Measurements from ENCODE around the gene CMTM1.
"Not testable (repeated sequence)": the region's sequence is repeated elsewhere in the genome, so short reads cannot be mapped to it uniquely, and the experiment has no call there.

Gene CMTM1

DNA sequence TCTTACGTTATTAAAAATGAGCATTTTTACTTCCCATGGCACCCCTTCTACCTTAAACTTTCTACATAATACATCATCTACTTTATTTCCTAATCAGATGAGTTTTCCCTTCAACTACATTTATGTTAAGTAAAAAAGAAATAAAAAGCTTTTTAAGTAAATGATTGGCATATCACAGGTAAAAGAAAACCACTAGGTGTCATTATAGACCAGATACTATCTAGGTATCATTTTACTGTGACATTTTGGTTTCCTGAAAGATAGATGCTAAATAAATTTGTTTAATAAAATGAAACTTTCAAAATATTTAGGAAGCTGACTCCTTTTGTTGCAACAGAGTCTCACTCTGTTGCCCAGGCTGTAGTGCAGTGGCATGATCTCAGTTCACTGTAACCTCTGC, 3.8 kb upstream of the CMTM1 start:
- Histone ChIP-seq H3K4me1 (ENCODE audit: control insufficient read depth in 1 of 2, insufficient read depth in 2 of 2, low read length in 2 of 2) (no peaks in the 10 kb centered on the region), H3K4me3 (ENCODE audit: low read depth in 1 of 2, low read length in 2 of 2) (no peak overlapping the region), H3K9me3 (ENCODE audit: control insufficient read depth in 1 of 2, low read length in 2 of 2) (no peaks in the 10 kb centered on the region), H3K36me3 (ENCODE audit: control insufficient read depth in 1 of 2, insufficient read depth in 2 of 2, low read length in 2 of 2) (peaks cover 11 to 44% of the 10 kb centered on the region in 2 donors), H3K9ac (ENCODE audit: low read depth in 1 of 2, low read length in 2 of 2) (no peak overlapping the region), H3K27ac (ENCODE audit: low read depth, low read length) (no peak overlapping the region), H3K27me3 (ENCODE audit: control insufficient read depth in 1 of 2, insufficient read depth in 2 of 2, low read length in 2 of 2) (no peaks in the 10 kb centered on the region)

DNA sequence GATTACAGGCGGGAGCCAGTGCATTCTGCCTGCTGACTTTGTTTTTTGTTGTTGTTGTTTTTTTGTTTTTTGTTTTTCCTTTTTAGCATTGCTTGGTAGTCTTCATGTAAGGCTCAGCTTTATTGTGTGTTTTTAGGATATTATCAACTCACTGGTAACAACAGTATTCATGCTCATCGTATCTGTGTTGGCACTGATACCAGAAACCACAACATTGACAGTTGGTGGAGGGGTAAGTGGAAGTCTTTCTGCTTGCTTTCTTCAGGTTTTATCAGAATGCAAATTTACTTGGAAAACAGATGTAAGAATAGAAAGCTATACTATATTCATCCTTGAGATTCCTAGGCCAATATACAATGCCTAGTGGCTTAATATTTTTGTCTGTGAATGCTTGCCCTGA, 3.3 kb upstream of the CMTM1 start:
- no peak overlapping the region for H3K9ac ChIP-seq (ENCODE audit: low read depth in 1 of 2, low read length in 2 of 2)
- H3K4me1 ChIP-seq (ENCODE audit: control insufficient read depth in 1 of 2, insufficient read depth in 2 of 2, low read length in 2 of 2) = no peaks in the 10 kb centered on the region
- no peaks in the 10 kb centered on the region for H3K27me3 ChIP-seq (ENCODE audit: control insufficient read depth in 1 of 2, insufficient read depth in 2 of 2, low read length in 2 of 2)
- no peak overlapping the region for H3K4me3 ChIP-seq (ENCODE audit: low read depth in 1 of 2, low read length in 2 of 2)
- peaks cover 7 to 44% of the 10 kb centered on the region in 2 donors for H3K36me3 ChIP-seq (ENCODE audit: control insufficient read depth in 1 of 2, insufficient read depth in 2 of 2, low read length in 2 of 2)
- no peaks in the 10 kb centered on the region for H3K9me3 ChIP-seq (ENCODE audit: control insufficient read depth in 1 of 2, low read length in 2 of 2)
- no peak overlapping the region for H3K27ac ChIP-seq (ENCODE audit: low read depth, low read length)

DNA sequence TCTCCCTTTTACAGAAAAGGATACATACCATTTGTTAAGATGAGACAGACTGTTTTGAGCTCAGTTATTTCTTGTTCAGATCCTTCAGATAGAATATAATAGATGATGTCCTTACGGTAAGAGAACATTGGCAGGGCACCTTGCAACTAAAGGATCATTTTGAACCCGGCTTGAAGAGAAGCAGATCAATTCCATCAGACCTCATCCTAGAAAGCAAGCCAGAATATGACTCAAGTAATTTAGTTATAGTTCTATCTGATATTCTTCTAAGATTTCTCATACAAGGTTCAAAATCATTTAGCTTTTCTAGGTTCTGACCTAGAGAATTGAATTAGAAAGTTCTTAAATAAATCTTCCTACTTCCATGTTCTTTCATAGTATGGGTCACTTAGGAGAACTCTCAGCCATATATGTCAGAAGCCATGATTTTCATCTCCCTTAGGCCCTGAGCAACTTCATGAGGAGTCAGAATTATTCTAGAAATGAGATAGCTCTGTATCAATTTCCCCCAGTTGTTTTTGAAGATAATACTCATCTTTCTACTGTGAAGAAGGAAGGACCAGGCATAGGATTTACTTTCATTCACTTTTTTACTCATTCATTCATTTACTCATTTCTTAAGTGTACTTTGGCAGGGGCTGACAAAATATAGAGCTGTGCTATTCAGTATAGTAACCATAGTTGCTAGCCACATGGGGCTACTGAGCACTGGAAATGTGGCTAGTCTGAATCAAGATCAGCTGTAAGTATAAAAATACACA, 2.5 kb upstream of the CMTM1 start:
- peaks cover 3 to 38% of the 10 kb centered on the region in 2 donors for H3K36me3 ChIP-seq (ENCODE audit: control insufficient read depth in 1 of 2, insufficient read depth in 2 of 2, low read length in 2 of 2)
- no peaks in the 10 kb centered on the region for H3K4me1 ChIP-seq (ENCODE audit: control insufficient read depth in 1 of 2, insufficient read depth in 2 of 2, low read length in 2 of 2)
- no peak overlapping the region for H3K27ac ChIP-seq (ENCODE audit: low read depth, low read length)
- H3K9me3 ChIP-seq (ENCODE audit: control insufficient read depth in 1 of 2, low read length in 2 of 2) = no peaks in the 10 kb centered on the region
- no peaks in the 10 kb centered on the region for H3K27me3 ChIP-seq (ENCODE audit: control insufficient read depth in 1 of 2, insufficient read depth in 2 of 2, low read length in 2 of 2)
- no peak overlapping the region for H3K4me3 ChIP-seq (ENCODE audit: low read depth in 1 of 2, low read length in 2 of 2)
- H3K9ac ChIP-seq (ENCODE audit: low read depth in 1 of 2, low read length in 2 of 2) = no peak overlapping the region

DNA sequence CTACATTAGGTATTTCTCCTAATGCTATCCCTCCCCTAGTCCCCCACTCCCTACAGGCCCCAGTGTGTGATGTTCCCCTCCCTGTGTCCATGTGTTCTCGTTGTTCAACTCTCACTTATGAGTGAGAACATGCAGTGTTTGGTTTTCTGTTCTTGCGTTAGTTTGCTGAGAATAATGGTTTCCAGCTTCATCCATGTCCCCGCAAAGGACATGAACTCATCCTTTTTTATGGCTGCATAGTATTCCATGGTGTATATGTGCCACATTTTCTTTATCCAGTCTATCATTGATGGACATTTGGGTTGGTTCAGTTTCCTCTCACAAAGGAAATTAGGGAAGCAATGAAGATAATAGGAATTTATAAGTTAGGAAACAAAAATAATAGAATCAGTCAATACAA, 1.0 kb downstream of the CMTM1 start:
- peaks cover 0 to 13% of the 10 kb centered on the region in 2 donors for H3K4me1 ChIP-seq (ENCODE audit: control insufficient read depth in 1 of 2, insufficient read depth in 2 of 2, low read length in 2 of 2)
- not testable (repeated sequence) for H3K4me3 ChIP-seq (ENCODE audit: low read depth in 1 of 2, low read length in 2 of 2); H3K27me3 ChIP-seq (ENCODE audit: control insufficient read depth in 1 of 2, insufficient read depth in 2 of 2, low read length in 2 of 2); H3K9me3 ChIP-seq (ENCODE audit: control insufficient read depth in 1 of 2, low read length in 2 of 2); H3K9ac ChIP-seq (ENCODE audit: low read depth in 1 of 2, low read length in 2 of 2); H3K27ac ChIP-seq (ENCODE audit: low read depth, low read length)
- peaks cover 0 to 24% of the 10 kb centered on the region in 2 donors for H3K36me3 ChIP-seq (ENCODE audit: control insufficient read depth in 1 of 2, insufficient read depth in 2 of 2, low read length in 2 of 2)

DNA sequence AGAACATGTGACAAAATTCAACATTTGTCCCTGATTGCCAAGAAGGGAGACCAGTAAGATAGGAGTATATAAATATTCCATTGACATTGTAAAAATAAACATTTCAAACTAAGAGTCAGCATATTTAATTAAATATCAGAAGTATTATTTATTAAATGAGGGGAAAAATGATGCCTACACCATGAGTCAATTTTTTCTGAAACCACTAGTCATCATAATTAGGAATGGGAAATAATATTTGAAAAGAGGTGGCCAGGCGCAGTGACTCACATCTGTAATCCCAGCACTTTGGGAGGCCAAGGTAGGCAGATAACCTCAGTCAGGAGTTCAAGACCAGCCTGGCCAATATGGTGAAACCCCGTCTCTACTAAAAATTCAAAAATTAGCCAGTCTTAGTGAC, 2.1 kb downstream of the CMTM1 start:
- no peak overlapping the region for H3K4me3 ChIP-seq (ENCODE audit: low read depth in 1 of 2, low read length in 2 of 2)
- H3K27me3 ChIP-seq (ENCODE audit: control insufficient read depth in 1 of 2, insufficient read depth in 2 of 2, low read length in 2 of 2) = no peaks in the 10 kb centered on the region
- no peak overlapping the region for H3K9ac ChIP-seq (ENCODE audit: low read depth in 1 of 2, low read length in 2 of 2)
- H3K9me3 ChIP-seq (ENCODE audit: control insufficient read depth in 1 of 2, low read length in 2 of 2) = no peaks in the 10 kb centered on the region
- peaks cover 0 to 21% of the 10 kb centered on the region in 2 donors for H3K36me3 ChIP-seq (ENCODE audit: control insufficient read depth in 1 of 2, insufficient read depth in 2 of 2, low read length in 2 of 2)
- peaks cover 0 to 13% of the 10 kb centered on the region in 2 donors for H3K4me1 ChIP-seq (ENCODE audit: control insufficient read depth in 1 of 2, insufficient read depth in 2 of 2, low read length in 2 of 2)
- no peak overlapping the region for H3K27ac ChIP-seq (ENCODE audit: low read depth, low read length)

DNA sequence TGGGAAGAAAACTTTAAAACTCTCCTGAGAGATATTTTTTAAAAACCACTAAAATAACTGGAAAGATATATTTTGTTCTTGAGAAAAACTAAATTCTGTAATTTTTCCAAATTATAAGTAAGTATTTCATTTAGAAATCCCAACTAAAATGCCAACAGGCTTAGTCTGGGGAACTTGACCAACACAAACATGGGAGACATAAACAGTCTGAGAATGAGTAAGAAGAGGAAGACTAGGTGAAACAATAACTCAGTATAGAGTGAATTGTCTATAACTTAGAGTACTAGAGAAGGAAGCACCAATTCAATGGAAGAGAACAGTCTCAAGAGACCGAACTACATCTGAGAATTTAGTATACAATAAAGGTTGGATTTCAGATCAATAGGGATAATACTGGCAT, 2.9 kb downstream of the CMTM1 start:
- H3K27ac ChIP-seq (ENCODE audit: low read depth, low read length) = no peak overlapping the region
- H3K27me3 ChIP-seq (ENCODE audit: control insufficient read depth in 1 of 2, insufficient read depth in 2 of 2, low read length in 2 of 2) = no peaks in the 10 kb centered on the region
- no peak overlapping the region for H3K4me3 ChIP-seq (ENCODE audit: low read depth in 1 of 2, low read length in 2 of 2)
- peaks cover 0 to 18% of the 10 kb centered on the region in 2 donors for H3K36me3 ChIP-seq (ENCODE audit: control insufficient read depth in 1 of 2, insufficient read depth in 2 of 2, low read length in 2 of 2)
- no peak overlapping the region for H3K9ac ChIP-seq (ENCODE audit: low read depth in 1 of 2, low read length in 2 of 2)
- peaks cover 0 to 13% of the 10 kb centered on the region in 2 donors for H3K4me1 ChIP-seq (ENCODE audit: control insufficient read depth in 1 of 2, insufficient read depth in 2 of 2, low read length in 2 of 2)
- H3K9me3 ChIP-seq (ENCODE audit: control insufficient read depth in 1 of 2, low read length in 2 of 2) = no peaks in the 10 kb centered on the region

DNA sequence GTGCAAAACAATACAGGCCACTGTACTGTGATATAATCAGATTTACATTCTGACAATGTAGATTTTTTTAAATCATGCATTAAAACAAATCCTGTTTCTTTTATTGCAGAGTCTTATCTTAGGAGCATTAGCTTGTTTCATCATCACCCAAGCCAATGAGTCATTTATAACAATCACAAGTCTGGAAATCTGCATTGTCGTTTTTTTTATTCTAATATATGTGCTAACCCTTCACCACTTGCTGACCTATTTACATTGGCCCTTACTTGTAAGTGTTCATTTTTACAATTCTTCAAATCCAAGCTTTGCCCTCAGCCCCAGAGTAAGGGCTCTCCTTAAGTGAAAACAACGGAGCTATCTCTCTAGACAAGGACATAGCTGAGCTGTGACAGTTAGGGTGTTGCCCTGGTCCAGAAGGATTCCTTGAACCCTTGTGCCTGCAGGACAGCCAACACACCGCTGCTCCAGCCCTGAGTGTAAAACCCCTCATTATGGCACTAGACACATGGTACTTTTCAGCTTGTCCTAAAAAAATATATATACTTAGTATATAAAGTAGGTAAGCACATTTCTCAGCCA, 3.7 kb downstream of the CMTM1 start:
- Histone ChIP-seq H3K9me3 (ENCODE audit: control insufficient read depth in 1 of 2, low read length in 2 of 2) (no peaks in the 10 kb centered on the region), H3K9ac (ENCODE audit: low read depth in 1 of 2, low read length in 2 of 2) (no peak overlapping the region), H3K4me3 (ENCODE audit: low read depth in 1 of 2, low read length in 2 of 2) (no peak overlapping the region), H3K27ac (ENCODE audit: low read depth, low read length) (no peak overlapping the region), H3K4me1 (ENCODE audit: control insufficient read depth in 1 of 2, insufficient read depth in 2 of 2, low read length in 2 of 2) (peaks cover 0 to 13% of the 10 kb centered on the region in 2 donors), H3K27me3 (ENCODE audit: control insufficient read depth in 1 of 2, insufficient read depth in 2 of 2, low read length in 2 of 2) (no peaks in the 10 kb centered on the region), H3K36me3 (ENCODE audit: control insufficient read depth in 1 of 2, insufficient read depth in 2 of 2, low read length in 2 of 2) (peaks cover 0 to 15% of the 10 kb centered on the region in 2 donors)

DNA sequence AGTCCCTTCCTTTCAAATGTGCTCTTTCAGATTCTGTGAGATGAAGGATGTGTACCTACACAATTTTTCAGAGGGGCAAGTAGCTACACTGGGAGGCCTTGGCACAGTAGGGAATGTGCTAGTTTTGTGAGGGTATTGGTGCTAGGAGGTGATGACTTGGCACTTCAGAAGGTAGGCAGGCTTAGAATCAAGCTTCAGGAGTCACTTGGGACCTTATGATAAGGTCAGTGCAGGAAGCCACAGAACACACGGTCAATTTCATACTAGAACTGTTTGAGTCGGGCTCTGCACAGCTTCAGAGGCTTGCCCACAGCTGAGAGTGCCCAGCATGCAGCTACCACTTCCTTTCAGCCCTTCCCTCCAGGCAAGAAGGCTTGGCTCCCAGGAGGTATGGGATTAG, 6.1 kb downstream of the CMTM1 start:
- no peak overlapping the region for H3K4me3 ChIP-seq (ENCODE audit: low read depth in 1 of 2, low read length in 2 of 2)
- H3K36me3 ChIP-seq (ENCODE audit: control insufficient read depth in 1 of 2, insufficient read depth in 2 of 2, low read length in 2 of 2) = no peaks in the 10 kb centered on the region
- no peaks in the 10 kb centered on the region for H3K9me3 ChIP-seq (ENCODE audit: control insufficient read depth in 1 of 2, low read length in 2 of 2)
- no peak overlapping the region for H3K27ac ChIP-seq (ENCODE audit: low read depth, low read length)
- no peak overlapping the region for H3K9ac ChIP-seq (ENCODE audit: low read depth in 1 of 2, low read length in 2 of 2)
- H3K4me1 ChIP-seq (ENCODE audit: control insufficient read depth in 1 of 2, insufficient read depth in 2 of 2, low read length in 2 of 2) = peaks cover 0 to 13% of the 10 kb centered on the region in 2 donors
- H3K27me3 ChIP-seq (ENCODE audit: control insufficient read depth in 1 of 2, insufficient read depth in 2 of 2, low read length in 2 of 2) = no peaks in the 10 kb centered on the region

DNA sequence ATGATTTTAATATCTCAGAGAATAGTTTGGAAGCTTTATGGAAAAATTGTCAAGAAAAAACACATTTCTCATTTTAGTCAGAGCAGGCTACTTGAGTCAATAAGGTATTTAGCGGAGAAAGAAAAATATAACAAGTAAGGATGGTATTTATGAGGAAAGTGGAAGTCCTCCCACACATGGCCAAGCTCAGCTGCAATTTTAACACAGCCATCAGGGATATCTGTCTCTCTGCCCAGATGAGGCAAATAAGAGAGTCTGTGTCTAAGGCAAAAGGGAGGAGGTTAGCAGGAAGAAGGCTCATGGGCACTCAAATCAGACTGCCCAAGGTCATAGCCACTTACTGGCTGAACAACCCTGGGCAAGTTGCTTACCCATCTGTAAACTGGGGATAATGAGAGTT, 7.8 kb downstream of the CMTM1 start:
- Histone ChIP-seq H3K9ac (ENCODE audit: low read depth in 1 of 2, low read length in 2 of 2) (no peak overlapping the region), H3K4me1 (ENCODE audit: control insufficient read depth in 1 of 2, insufficient read depth in 2 of 2, low read length in 2 of 2) (peaks cover 6 to 13% of the 10 kb centered on the region in 2 donors), H3K9me3 (ENCODE audit: control insufficient read depth in 1 of 2, low read length in 2 of 2) (no peaks in the 10 kb centered on the region), H3K27me3 (ENCODE audit: control insufficient read depth in 1 of 2, insufficient read depth in 2 of 2, low read length in 2 of 2) (peaks cover 9 to 13% of the 10 kb centered on the region in 2 donors), H3K4me3 (ENCODE audit: low read depth in 1 of 2, low read length in 2 of 2) (no peak overlapping the region), H3K27ac (ENCODE audit: low read depth, low read length) (no peak overlapping the region), H3K36me3 (ENCODE audit: control insufficient read depth in 1 of 2, insufficient read depth in 2 of 2, low read length in 2 of 2) (no peaks in the 10 kb centered on the region)

DNA sequence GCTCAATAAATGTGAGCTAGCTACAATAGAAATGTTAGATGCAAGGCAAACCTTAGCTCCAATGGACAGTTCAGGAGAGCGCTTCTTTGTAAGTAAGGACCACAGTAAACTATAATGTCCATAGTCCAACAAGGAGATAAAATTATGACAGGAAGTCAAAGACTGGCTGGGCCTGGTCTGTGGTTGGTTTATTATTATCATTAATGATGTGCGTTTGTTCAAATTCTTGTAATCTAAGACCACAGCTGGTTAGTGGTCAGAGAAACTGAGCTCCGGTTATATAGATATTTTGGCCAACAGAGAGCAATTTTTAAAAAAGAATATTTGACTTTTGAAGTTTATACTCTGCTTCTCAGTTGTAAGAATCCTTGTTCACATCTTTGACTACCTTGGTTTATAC, 8.3 kb downstream of the CMTM1 start:
- Histone ChIP-seq H3K9me3 (ENCODE audit: control insufficient read depth in 1 of 2, low read length in 2 of 2) (no peaks in the 10 kb centered on the region), H3K27me3 (ENCODE audit: control insufficient read depth in 1 of 2, insufficient read depth in 2 of 2, low read length in 2 of 2) (peaks cover 13 to 14% of the 10 kb centered on the region in 2 donors), H3K9ac (ENCODE audit: low read depth in 1 of 2, low read length in 2 of 2) (no peak overlapping the region), H3K36me3 (ENCODE audit: control insufficient read depth in 1 of 2, insufficient read depth in 2 of 2, low read length in 2 of 2) (no peaks in the 10 kb centered on the region), H3K4me3 (ENCODE audit: low read depth in 1 of 2, low read length in 2 of 2) (no peak overlapping the region), H3K27ac (ENCODE audit: low read depth, low read length) (no peak overlapping the region), H3K4me1 (ENCODE audit: control insufficient read depth in 1 of 2, insufficient read depth in 2 of 2, low read length in 2 of 2) (peaks cover 9% of the 10 kb centered on the region in 2 donors)

All from duodenal mucosa (tissue), 2 donors.